K562 (cell line): ENCODE results near the gene ARHGAP9. TPM values are rescaled to one million over a fixed set of nuclear protein-coding genes. Genes with fewer than 3 reads are reported as not detected.

ENCODE experiments used
- CREB1 ChIP-seq, 2 experiments: sonication (generic) in 1 of 2; formaldehyde crosslinking in 1 of 2; IDR thresholded peaks; 2 replicates each; pipeline versions ENCODE4 v1.6.1 to v1.8.0; 2012 to 2022; ENCODE audit warnings: inconsistent platforms in 1 of 2, mild to moderate bottlenecking in 1 of 2, missing genetic modification reagents in 1 of 2, moderate library complexity in 1 of 2
- ELF4 ChIP-seq: fragments of 450-650 bp; formaldehyde crosslinking; IDR thresholded peaks from 2 replicates; pipeline ENCODE4 v1.4.0; 2022; ENCODE audit warnings: missing genetic modification characterization
- ETV6 ChIP-seq, 3 experiments: fragments of 150-350 bp in 1 of 3; sonication (generic) in 1 of 3; formaldehyde crosslinking in 1 of 3; IDR thresholded peaks; 2 replicates each; pipeline versions ENCODE4 v1.6.1 to v1.8.0; 2014 to 2022; ENCODE audit warnings: borderline replicate concordance in 2 of 3, low read depth in 2 of 3, antibody characterized with exemption in 1 of 3, low read length in 1 of 3, mild to moderate bottlenecking in 1 of 3, missing genetic modification reagents in 1 of 3
- NCOA4 ChIP-seq: fragments of 450-650 bp; IDR thresholded peaks from 2 replicates; pipeline ENCODE4 v1.6.1; 2018; ENCODE audit warnings: mild to moderate bottlenecking; ENCODE audit not compliant: partially characterized antibody
- NELFE ChIP-seq: IDR thresholded peaks from 2 replicates; pipeline ENCODE4 v1.6.1; 2011; ENCODE audit warnings: mild to moderate bottlenecking; ENCODE audit not compliant: insufficient read depth, insufficient read length
- NR2F6 ChIP-seq: fragments of 450-650 bp; formaldehyde crosslinking; IDR thresholded peaks from 2 replicates; pipeline ENCODE4 v1.4.0; 2020; ENCODE audit warnings: mild to moderate bottlenecking
- NR3C1 ChIP-seq: sonication (generic); formaldehyde crosslinking; IDR thresholded peaks from 2 replicates; pipeline ENCODE4 v1.8.1; 2022; ENCODE audit warnings: missing genetic modification reagents
- RHOXF2B ChIP-seq: fragments of 250-450 bp; sonication (Bioruptor Pico); conservative IDR thresholded peaks from 2 replicates; pipeline ENCODE4 v1.5.1; 2021
- RNF2 ChIP-seq: sonication (generic); IDR thresholded peaks from 2 replicates; pipeline ENCODE4 v1.6.1; 2016
- TBL1XR1 ChIP-seq, 2 experiments: IDR thresholded peaks; 2 replicates each; pipeline ENCODE4 v1.6.1; 2012; ENCODE audit warnings: improper control_type of control experiment in 2 of 2, low read length in 2 of 2, mild to moderate bottlenecking in 1 of 2
- TCF7 ChIP-seq: sonication (generic); IDR thresholded peaks from 2 replicates; pipeline ENCODE4 v1.6.1; 2016; ENCODE audit warnings: antibody characterized with exemption, borderline replicate concordance
- TEAD1 ChIP-seq, 2 experiments: fragments of 450-650 bp in 1 of 2; sonication (generic) in 1 of 2; formaldehyde crosslinking; IDR thresholded peaks; 2 replicates each; pipeline versions ENCODE4 v1.4.0 to v1.8.0; 2020 to 2022; ENCODE audit warnings: mild to moderate bottlenecking in 2 of 2, missing genetic modification reagents in 1 of 2
- ZEB2 ChIP-seq: fragments of 450-650 bp; IDR thresholded peaks from 2 replicates; pipeline ENCODE4 v1.6.1; 2016
- ZFP36 ChIP-seq: fragments of 150-350 bp; IDR thresholded peaks from 2 replicates; pipeline ENCODE4 v1.6.1; 2018; ENCODE audit warnings: low read length, low read depth; ENCODE audit not compliant: partially characterized antibody
- ZKSCAN8 ChIP-seq: fragments of 200-800 bp; sonication (Bioruptor generic); IDR thresholded peaks from 2 replicates; pipeline ENCODE4 v1.6.1; 2016; ENCODE audit warnings: missing genetic modification characterization, missing compliant biosample characterization
- ZNF507 ChIP-seq: conservative IDR thresholded peaks from 2 replicates; pipeline ENCODE4 v1.6.1; 2017; ENCODE audit warnings: missing genetic modification characterization, missing compliant biosample characterization
- polyA plus RNA-seq, 8 experiments: library from polyadenylated mRNA; depleted of rRNA in 4 of 8; stranded (reverse) in 5 of 8; unstranded in 3 of 8; fragments of >200 nt; fragmentation: Nextera tagmentation in 2 of 8; fragmentation: Illumina TruSeq in 1 of 8; extraction: Ambion mirVana in 2 of 8; extraction: Trizol in 1 of 8; gene quantifications; 2 replicates each; pipeline versions ENCODE4 v1.2.1 to v1.2.3, GENCODE V29; 2011 to 2014; ENCODE audit warnings: inconsistent platforms in 1 of 8, missing spikeins in 1 of 8
- total RNA-seq, 7 experiments: library from RNA; depleted of rRNA in 6 of 7; stranded (reverse); fragments of >200 nt in 6 of 7; fragmentation: Illumina TruSeq in 2 of 7; extraction: Trizol in 2 of 7; gene quantifications; 2 replicates each; pipeline versions ENCODE4 v1.2.1 to v1.2.3, GENCODE V29; 2011 to 2021; ENCODE audit warnings: low replicate concordance in 1 of 7
- TF ChIP-seq, protein P1 (sequence below): fragments of 250-450 bp; sonication (Bioruptor Pico); IDR thresholded peaks from 2 replicates; pipeline ENCODE4 v1.5.0; 2022; ENCODE audit warnings: mild to moderate bottlenecking
- TF ChIP-seq, protein P2 (sequence below): fragments of 250-450 bp; sonication (Bioruptor Pico); IDR thresholded peaks from 2 replicates; pipeline ENCODE4 v1.5.0; 2021
- TF ChIP-seq, protein P3 (sequence below): fragments of 200-800 bp; sonication (Bioruptor generic); IDR thresholded peaks from 2 replicates; pipeline ENCODE4 v1.6.1; 2017; ENCODE audit warnings: missing genetic modification characterization, missing compliant biosample characterization
- TF ChIP-seq, protein P4 (sequence below): fragments of 450-650 bp; formaldehyde crosslinking; IDR thresholded peaks from 2 replicates; pipeline ENCODE4 v1.4.0; 2020; ENCODE audit warnings: mild to moderate bottlenecking, moderate library complexity

The ARHGAP9 gene
- total and polyA plus RNA-seq, 9 of the 15 experiments (the other 6 are each of a cell fraction or from before 2014, with no cell fraction given): 1.5 to 10.2 (median 5.1) TPM

DNA sequence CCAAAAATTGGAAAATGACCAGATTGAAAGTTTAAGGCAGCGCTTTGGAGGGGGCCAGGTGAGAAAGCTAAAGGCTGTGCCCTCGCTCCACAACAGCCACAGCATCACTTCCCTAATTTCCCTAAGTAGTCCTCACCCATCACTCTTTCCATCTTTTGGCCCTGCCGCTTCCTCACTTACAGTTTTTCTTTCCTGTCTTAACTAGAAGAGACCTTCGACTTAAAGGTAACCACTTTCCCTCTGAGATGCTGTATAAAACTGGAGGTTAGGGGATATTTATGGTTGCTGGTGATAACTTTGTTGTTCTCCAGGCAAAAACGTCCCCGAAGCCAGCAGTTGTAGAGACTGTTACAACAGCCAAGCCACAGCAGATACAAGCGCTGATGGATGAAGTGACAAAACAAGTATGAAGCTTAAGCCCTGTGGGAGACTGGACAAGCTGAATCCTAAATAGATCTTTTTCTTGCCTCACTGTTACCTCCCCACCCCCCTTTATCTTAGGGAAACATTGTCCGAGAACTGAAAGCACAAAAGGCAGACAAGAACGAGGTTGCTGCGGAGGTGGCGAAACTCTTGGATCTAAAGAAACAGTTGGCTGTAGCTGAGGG is 36.4 kb upstream of the ARHGAP9 start (continued):
- TF ChIP-seq TEAD1 (CRISPR knock-in tag; IDR thresholded peaks at IDR 0.05) (peak in 1 of 2 experiments; percentile 61; a peak in 2 of 4 replicates), ZNF507 (tag) (no peak), ZEB2 (peak; percentile 76), TBL1XR1 (IDR thresholded peaks at IDR 0.05; ENCODE audit: low read length in 2 of 2) (peak in 1 of 2 experiments; percentile 38; a peak in 1 of 4 replicates), ZFP36 (peak; percentile 19), ETV6 (IDR thresholded peaks at IDR 0.05; ENCODE audit: borderline replicate concordance in 1 of 2, low read depth in 2 of 2, low read length in 1 of 2) (0 out of 4 replicates have a peak, but pooled peaks of 1 of the 2 experiments have one; percentile 16), ETV6 (CRISPR knock-in tag; IDR thresholded peaks at IDR 0.05; ENCODE audit: borderline replicate concordance) (no peak), TCF7 (no peak), NR2F6 (CRISPR knock-in tag) (0 out of 2 replicates have a peak, but pooled peaks have one; percentile 2), RNF2 (no peak), NCOA4 (peak; percentile 28), NELFE (no peak), CREB1 (IDR thresholded peaks at IDR 0.05) (peak; percentile 36; the same call in 1 of the 2 replicates), CREB1 (CRISPR knock-in tag; IDR thresholded peaks at IDR 0.05) (0 out of 2 replicates have a peak, but pooled peaks have one; percentile 15), NR3C1 (CRISPR knock-in tag) (no peak), RHOXF2B (CRISPR knock-in tag) (no peak), ZKSCAN8 (CRISPR knock-in tag) (0 out of 2 replicates have a peak, but pooled peaks have one; percentile 19), ELF4 (peak; percentile 86)
- TF ChIP-seq, protein P1, sequence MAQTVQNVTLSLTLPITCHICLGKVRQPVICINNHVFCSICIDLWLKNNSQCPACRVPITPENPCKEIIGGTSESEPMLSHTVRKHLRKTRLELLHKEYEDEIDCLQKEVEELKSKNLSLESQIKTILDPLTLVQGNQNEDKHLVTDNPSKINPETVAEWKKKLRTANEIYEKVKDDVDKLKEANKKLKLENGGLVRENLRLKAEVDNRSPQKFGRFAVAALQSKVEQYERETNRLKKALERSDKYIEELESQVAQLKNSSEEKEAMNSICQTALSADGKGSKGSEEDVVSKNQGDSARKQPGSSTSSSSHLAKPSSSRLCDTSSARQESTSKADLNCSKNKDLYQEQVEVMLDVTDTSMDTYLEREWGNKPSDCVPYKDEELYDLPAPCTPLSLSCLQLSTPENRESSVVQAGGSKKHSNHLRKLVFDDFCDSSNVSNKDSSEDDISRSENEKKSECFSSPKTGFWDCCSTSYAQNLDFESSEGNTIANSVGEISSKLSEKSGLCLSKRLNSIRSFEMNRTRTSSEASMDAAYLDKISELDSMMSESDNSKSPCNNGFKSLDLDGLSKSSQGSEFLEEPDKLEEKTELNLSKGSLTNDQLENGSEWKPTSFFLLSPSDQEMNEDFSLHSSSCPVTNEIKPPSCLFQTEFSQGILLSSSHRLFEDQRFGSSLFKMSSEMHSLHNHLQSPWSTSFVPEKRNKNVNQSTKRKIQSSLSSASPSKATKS: peak; percentile 77; the same call in 1 of the 2 replicates
- TF ChIP-seq, protein P2, sequence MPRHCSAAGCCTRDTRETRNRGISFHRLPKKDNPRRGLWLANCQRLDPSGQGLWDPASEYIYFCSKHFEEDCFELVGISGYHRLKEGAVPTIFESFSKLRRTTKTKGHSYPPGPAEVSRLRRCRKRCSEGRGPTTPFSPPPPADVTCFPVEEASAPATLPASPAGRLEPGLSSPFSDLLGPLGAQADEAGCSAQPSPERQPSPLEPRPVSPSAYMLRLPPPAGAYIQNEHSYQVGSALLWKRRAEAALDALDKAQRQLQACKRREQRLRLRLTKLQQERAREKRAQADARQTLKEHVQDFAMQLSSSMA (CRISPR knock-in tag): 0 out of 2 replicates have a peak, but pooled peaks have one; percentile 53
- TF ChIP-seq, protein P3, sequence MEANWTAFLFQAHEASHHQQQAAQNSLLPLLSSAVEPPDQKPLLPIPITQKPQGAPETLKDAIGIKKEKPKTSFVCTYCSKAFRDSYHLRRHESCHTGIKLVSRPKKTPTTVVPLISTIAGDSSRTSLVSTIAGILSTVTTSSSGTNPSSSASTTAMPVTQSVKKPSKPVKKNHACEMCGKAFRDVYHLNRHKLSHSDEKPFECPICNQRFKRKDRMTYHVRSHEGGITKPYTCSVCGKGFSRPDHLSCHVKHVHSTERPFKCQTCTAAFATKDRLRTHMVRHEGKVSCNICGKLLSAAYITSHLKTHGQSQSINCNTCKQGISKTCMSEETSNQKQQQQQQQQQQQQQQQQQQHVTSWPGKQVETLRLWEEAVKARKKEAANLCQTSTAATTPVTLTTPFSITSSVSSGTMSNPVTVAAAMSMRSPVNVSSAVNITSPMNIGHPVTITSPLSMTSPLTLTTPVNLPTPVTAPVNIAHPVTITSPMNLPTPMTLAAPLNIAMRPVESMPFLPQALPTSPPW: peak; percentile 33; the same call in 1 of the 2 replicates
- TF ChIP-seq, protein P4, sequence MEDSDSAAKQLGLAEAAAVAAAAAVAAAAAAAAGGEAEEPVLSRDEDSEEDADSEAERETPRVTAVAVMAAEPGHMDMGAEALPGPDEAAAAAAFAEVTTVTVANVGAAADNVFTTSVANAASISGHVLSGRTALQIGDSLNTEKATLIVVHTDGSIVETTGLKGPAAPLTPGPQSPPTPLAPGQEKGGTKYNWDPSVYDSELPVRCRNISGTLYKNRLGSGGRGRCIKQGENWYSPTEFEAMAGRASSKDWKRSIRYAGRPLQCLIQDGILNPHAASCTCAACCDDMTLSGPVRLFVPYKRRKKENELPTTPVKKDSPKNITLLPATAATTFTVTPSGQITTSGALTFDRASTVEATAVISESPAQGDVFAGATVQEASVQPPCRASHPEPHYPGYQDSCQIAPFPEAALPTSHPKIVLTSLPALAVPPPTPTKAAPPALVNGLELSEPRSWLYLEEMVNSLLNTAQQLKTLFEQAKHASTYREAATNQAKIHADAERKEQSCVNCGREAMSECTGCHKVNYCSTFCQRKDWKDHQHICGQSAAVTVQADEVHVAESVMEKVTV (CRISPR knock-in tag): peak; percentile 50
